Omental fat pad (tissue), 4 donors: ENCODE data around the gene CYP2J2. TPM values are rescaled to one million over a fixed set of nuclear protein-coding genes. Genes with fewer than 3 reads are reported as not detected.
A peak's percentile ranks its signal among the peaks of the same experiment; 100 is the strongest.
"Not testable (repeated sequence)": the region's sequence is repeated elsewhere in the genome, so short reads cannot be mapped to it uniquely, and the experiment has no call there.

Source experiments
- ATAC-seq: fragments of 150-250 bp; one replicate; pipeline ENCODE4 v1.9.1; 2016; ENCODE audit warnings: mild to moderate bottlenecking, moderate library complexity; ENCODE audit not compliant: low FRiP score
- DNase-seq: peaks from one replicate; pipeline ENCODE4 v3.0.0-alpha.2; 2019; ENCODE audit warnings: low spot score
- CTCF ChIP-seq, 3 donors: fragments of 450-650 bp; IDR thresholded peaks; one replicate each; pipeline ENCODE4 v1.5.1; 2016 to 2017; ENCODE audit warnings: antibody characterized with exemption in 3 of 3, mild to moderate bottlenecking in 3 of 3, moderate library complexity in 2 of 3
- total RNA-seq, 4 donors: library from RNA; depleted of rRNA; stranded (reverse); fragments of >200 nt; gene quantifications; one replicate each; pipeline ENCODE4 v1.1.0, GENCODE V29; 2016

The CYP2J2 gene
- 1 to 10 TPM in 3 of 4 donors, not detected in 1; 2.3 to 5.2 (median 2.9) TPM for total RNA-seq

GRCh38 chr1:59926381-59927123 lies at the start of gene CYP2J2:
CYP2J2 (minus strand) TSS chr1:59926773; CDS start chr1:59926746, 27 bp downstream.
- TF ChIP-seq CTCF (IDR thresholded peaks at IDR 0.05): no peak
- DNase-seq (no peak), ATAC-seq (peak; percentile 95)

- ATAC-seq: no peak
- no peak for TF ChIP-seq CTCF (IDR thresholded peaks at IDR 0.05)
- DNase-seq: no peak
Observed at GRCh38 chr1:59973719-59974118, 47.1 kb upstream of the CYP2J2 start.

GRCh38 chr1:59972216-59972927 lies 45.8 kb upstream of the CYP2J2 start:
- DNase-seq: no peak
- no peak for TF ChIP-seq CTCF (IDR thresholded peaks at IDR 0.05)
- ATAC-seq: no peak

GRCh38 chr1:59971464-59971911 lies 44.9 kb upstream of the CYP2J2 start:
- ATAC-seq: peak; percentile 65
- TF ChIP-seq CTCF (IDR thresholded peaks at IDR 0.05): peak in 1 of 3 donors; percentile 53
- peak; percentile 41 for DNase-seq

- not testable (repeated sequence) for ATAC-seq, DNase-seq
Observed at GRCh38 chr1:59969542-59970175, 43.1 kb upstream of the CYP2J2 start.

GRCh38 chr1:59968746-59969145 lies 42.2 kb upstream of the CYP2J2 start:
- not testable (repeated sequence) for DNase-seq, ATAC-seq

- no peak for ATAC-seq
- no peak for TF ChIP-seq CTCF (IDR thresholded peaks at IDR 0.05)
- no peak for DNase-seq
Observed at GRCh38 chr1:59967780-59968179, 41.2 kb upstream of the CYP2J2 start.
